ENCODE results near the gene SLC17A7.

DNA sequence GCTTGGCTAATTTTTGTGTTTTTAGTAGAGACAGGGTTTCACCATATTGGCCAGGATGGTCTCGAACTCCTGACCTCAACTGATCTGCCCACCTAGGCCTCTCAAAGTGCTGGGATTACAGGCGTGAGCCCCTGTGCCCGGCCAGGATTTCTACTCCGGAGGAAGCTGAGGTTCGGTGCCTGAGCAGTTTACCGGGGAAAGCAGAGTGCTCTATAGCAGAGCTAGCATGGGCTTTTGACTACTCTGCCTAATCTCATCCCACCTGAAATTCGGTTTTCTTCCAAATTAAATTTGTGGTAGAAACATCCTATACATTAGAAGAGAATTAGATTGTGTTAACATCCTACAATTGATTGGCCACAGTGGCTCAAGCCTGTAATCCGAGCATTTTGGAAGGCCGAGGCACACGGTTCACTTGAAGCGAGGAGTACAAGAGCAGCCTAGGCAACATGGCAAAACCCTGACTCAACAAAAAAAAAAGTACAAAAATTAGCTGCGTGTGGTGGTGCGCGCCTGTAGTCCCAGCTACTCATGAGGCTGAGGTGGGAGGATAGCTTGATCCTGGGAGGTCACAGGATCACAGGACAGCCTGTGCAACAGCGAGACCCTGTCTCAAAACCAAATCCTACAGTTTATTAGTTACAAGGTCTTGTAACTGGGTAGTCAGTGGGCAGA, 47.7 kb upstream of the SLC17A7 start:
- TF ChIP-seq, protein P1, sequence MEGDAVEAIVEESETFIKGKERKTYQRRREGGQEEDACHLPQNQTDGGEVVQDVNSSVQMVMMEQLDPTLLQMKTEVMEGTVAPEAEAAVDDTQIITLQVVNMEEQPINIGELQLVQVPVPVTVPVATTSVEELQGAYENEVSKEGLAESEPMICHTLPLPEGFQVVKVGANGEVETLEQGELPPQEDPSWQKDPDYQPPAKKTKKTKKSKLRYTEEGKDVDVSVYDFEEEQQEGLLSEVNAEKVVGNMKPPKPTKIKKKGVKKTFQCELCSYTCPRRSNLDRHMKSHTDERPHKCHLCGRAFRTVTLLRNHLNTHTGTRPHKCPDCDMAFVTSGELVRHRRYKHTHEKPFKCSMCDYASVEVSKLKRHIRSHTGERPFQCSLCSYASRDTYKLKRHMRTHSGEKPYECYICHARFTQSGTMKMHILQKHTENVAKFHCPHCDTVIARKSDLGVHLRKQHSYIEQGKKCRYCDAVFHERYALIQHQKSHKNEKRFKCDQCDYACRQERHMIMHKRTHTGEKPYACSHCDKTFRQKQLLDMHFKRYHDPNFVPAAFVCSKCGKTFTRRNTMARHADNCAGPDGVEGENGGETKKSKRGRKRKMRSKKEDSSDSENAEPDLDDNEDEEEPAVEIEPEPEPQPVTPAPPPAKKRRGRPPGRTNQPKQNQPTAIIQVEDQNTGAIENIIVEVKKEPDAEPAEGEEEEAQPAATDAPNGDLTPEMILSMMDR (conservative IDR thresholded peaks at IDR 0.05 in 1 of 2, IDR thresholded peaks at IDR 0.05 in 1 of 2; ENCODE audit: low read depth in 1 of 2, low read length in 2 of 2): no peak
- TF ChIP-seq EZH2 (IDR thresholded peaks at IDR 0.05; ENCODE audit: low read length, missing control alignments): no peak

Data from fibroblast of lung (primary cell).